Effector memory CD4-positive, alpha-beta T cell (primary cell): ENCODE data around the gene DNTT.

ENCODE experiments used
- DNase-seq, 3 donors: peaks; one replicate each; pipeline ENCODE4 v3.0.0-alpha.2; 2020
- H3K27ac ChIP-seq: 2 replicates; pipeline ENCODE4 v1.7.0; 2013; ENCODE audit warnings: mild to moderate bottlenecking, low read length, moderate library complexity; ENCODE audit not compliant: insufficient read depth, poor library complexity, severe bottlenecking
- H3K27me3 ChIP-seq: replicated peaks from 2 replicates; pipeline ENCODE4 v1.7.0; 2013; ENCODE audit warnings: mild to moderate bottlenecking, low read length; ENCODE audit not compliant: insufficient read depth, control insufficient read depth, poor library complexity, severe bottlenecking
- H3K36me3 ChIP-seq: 2 replicates; pipeline ENCODE4 v1.7.0; 2013; ENCODE audit warnings: mild to moderate bottlenecking, low read length, moderate library complexity; ENCODE audit not compliant: control insufficient read depth, insufficient read depth
- H3K4me1 ChIP-seq: 2 replicates; pipeline ENCODE4 v1.7.0; 2013; ENCODE audit warnings: low read length, mild to moderate bottlenecking; ENCODE audit not compliant: control insufficient read depth, insufficient read depth, poor library complexity, severe bottlenecking
- H3K4me3 ChIP-seq: 2 replicates; pipeline ENCODE4 v1.7.0; 2013; ENCODE audit warnings: low read length, low read depth, mild to moderate bottlenecking; ENCODE audit not compliant: insufficient read depth, poor library complexity, severe bottlenecking
- H3K9me3 ChIP-seq: 2 replicates; pipeline ENCODE4 v1.7.0; 2013; ENCODE audit warnings: mild to moderate bottlenecking, low read length, moderate library complexity; ENCODE audit not compliant: control insufficient read depth

Gene DNTT

GRCh38 chr10:96322275-96322674 lies 18.0 kb downstream of the DNTT start:
- Histone ChIP-seq H3K36me3 (no peaks in the 10 kb centered on the region), H3K27ac (no peak overlapping the region), H3K9me3 (no peaks in the 10 kb centered on the region), H3K4me1 (no peaks in the 10 kb centered on the region), H3K27me3 (no peaks in the 10 kb centered on the region), H3K4me3 (no peak overlapping the region)
- DNase-seq, result no peak

GRCh38 chr10:96324447-96324846 lies 20.2 kb downstream of the DNTT start:
- Histone ChIP-seq H3K9me3 (no peaks in the 10 kb centered on the region), H3K27me3 (no peaks in the 10 kb centered on the region), H3K4me3 (no peak overlapping the region), H3K4me1 (no peaks in the 10 kb centered on the region), H3K27ac (no peak overlapping the region), H3K36me3 (no peaks in the 10 kb centered on the region)
- no peak for DNase-seq

DNA sequence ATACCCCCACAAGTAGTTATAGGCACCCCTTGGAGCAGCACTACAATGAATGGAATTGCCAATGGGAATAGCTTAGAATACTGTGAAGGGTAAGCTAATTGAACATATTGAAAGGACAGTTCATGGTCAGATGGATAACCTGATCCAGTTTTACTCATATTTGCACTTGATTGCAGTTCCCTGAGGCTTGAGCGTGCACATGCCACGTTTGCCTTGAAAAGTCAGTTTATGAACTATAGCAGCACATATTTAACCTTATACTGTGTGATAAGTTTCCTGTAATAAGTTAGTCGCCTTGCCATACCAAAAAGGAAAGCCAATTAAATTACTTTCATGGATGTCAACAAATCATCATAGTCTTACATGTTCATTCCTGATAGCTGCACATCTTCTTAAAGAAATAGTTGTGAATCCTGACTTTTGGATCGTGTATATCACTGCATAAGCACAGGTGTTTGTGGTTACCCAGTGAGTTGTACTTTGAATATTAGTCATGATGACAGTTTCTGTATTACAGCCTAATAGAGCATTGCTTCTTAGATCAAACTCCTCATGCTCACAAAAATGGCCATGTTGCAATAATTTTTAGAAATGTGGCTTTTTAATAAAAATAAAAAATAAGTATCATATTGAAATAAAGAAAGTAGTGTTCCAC lies 21.6 kb downstream of the DNTT start:
- H3K4me1 ChIP-seq, result no peaks in the 10 kb centered on the region
- H3K4me3 ChIP-seq, result no peak overlapping the region
- H3K9me3 ChIP-seq, result no peaks in the 10 kb centered on the region
- H3K27ac ChIP-seq, result no peak overlapping the region
- H3K36me3 ChIP-seq, result no peaks in the 10 kb centered on the region
- H3K27me3 ChIP-seq, result no peaks in the 10 kb centered on the region
- no peak for DNase-seq

GRCh38 chr10:96327462-96327861 lies 23.2 kb downstream of the DNTT start:
- Histone ChIP-seq H3K27ac (no peak overlapping the region), H3K27me3 (no peaks in the 10 kb centered on the region), H3K9me3 (no peaks in the 10 kb centered on the region)

GRCh38 chr10:96333101-96333500 lies 28.9 kb downstream of the DNTT start:
- Histone ChIP-seq H3K36me3 (no peaks in the 10 kb centered on the region), H3K27ac (no peak overlapping the region), H3K27me3 (peaks cover 4% of the 10 kb centered on the region), H3K9me3 (no peaks in the 10 kb centered on the region), H3K4me1 (no peaks in the 10 kb centered on the region), H3K4me3 (no peak overlapping the region)
- no peak for DNase-seq

More at GRCh38 chr10:96327462-96327861, 23.2 kb downstream of the DNTT start:
- Histone ChIP-seq H3K4me1 (no peaks in the 10 kb centered on the region), H3K36me3 (no peaks in the 10 kb centered on the region), H3K4me3 (no peak overlapping the region)
- DNase-seq, result no peak

DNA sequence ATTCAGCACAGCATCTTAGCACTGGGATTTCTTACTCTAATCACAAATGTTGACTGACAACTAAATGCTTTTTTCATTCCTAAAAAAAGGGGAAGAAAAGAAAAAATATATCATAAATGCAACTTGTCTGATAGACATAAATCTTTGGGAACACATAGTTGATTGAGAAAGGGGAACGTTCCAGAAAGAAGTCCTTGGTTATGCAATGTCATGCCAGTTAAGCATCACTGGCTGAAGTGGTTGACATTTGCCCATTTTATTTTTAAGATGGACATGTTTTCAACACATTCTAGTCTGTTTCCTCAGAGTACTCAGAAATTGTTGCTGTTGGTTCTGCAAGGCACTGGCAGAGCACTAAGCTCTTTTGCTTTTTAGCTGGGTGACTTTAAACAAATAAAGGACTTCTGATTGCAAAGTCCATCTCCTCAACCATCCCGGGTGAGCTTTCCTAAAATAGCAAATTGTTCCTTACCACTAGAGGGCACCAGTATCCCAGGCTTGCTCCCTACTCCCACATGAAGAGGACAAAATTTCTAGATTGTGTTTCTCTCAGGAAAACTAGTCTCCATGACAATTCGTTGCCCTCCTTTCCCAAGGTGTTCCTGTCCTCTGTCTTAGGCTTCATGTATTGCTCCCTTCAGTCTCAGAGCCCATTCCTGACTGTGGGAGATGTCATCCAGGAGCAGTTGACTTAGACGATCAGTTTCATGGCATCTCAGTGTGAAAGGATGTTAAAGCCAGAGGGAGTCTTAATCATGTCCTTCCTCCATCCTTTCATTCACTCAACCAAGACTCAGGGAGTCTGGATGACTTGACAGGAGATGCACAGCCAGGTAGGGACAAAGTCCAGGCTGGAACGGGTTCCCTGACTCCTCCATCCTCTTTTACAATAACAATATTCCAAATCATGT lies 30.6 kb downstream of the DNTT start:
- Histone ChIP-seq H3K9me3 (no peaks in the 10 kb centered on the region), H3K4me1 (no peaks in the 10 kb centered on the region), H3K27me3 (peaks cover 4% of the 10 kb centered on the region), H3K4me3 (no peak overlapping the region), H3K36me3 (no peaks in the 10 kb centered on the region), H3K27ac (no peak overlapping the region)
- no peak for DNase-seq

DNA sequence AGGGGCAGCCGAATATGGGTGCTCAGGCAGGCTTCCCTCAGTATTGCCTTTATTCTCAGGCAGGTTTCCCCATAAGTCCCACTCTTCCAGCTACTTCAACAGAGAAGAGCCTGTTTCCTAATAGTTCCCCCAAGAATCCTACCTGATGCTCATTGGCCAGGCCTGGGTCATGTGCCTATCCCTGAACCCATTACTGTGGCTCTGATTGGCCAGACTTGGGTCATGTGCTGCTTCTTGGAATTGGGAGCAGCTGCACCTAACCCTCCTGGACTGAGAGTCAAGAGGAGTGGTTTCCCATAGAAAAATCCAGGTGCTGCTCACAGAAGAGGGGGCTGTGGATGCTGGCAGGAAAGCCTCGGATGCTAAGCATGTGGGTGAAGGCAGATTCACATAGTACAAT lies 32.9 kb downstream of the DNTT start:
- peaks cover 4% of the 10 kb centered on the region for H3K27me3 ChIP-seq
- H3K4me1 ChIP-seq, result no peaks in the 10 kb centered on the region
- H3K27ac ChIP-seq, result no peak overlapping the region
- no peak overlapping the region for H3K4me3 ChIP-seq
- no peaks in the 10 kb centered on the region for H3K36me3 ChIP-seq
- no peak for DNase-seq
- no peaks in the 10 kb centered on the region for H3K9me3 ChIP-seq

DNA sequence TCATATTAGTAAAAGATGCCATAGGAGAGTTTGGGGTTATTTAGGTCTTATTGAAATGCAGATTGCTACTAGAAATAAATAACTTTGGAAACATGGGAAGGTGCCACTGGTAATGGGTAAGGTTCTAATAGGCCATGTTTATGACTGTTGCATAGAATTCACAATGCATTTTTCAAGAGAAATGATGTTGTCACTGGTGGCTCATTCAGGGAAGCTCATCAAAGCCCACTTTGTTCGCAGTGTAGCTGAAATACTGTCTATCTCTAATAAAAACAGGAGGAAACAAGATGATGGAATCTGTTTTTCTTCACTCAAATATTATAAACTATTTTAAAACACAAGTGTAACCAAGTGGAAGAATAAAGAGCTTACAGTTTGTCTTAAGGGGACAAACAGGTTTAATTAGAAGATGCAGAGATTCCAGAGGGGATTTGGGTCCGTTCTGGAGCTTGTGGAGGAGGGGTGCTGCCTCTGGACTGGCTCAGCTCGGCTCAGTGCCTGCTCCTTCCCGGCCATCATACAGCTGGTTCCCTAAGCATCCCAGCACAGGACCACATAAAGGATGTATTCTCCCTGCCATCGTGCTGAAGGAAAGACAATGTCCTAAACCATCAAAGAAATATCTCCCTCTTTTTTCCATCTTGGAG lies 34.2 kb downstream of the DNTT start:
- Histone ChIP-seq H3K27ac (no peak overlapping the region), H3K27me3 (peaks cover 4% of the 10 kb centered on the region), H3K36me3 (no peaks in the 10 kb centered on the region), H3K9me3 (no peaks in the 10 kb centered on the region), H3K4me1 (no peaks in the 10 kb centered on the region), H3K4me3 (no peak overlapping the region)
- DNase-seq, result no peak

- peaks cover under 1% of the 10 kb centered on the region for H3K27me3 ChIP-seq
- H3K36me3 ChIP-seq, result no peaks in the 10 kb centered on the region
- no peaks in the 10 kb centered on the region for H3K9me3 ChIP-seq
- no peak overlapping the region for H3K4me3 ChIP-seq
- DNase-seq, result no peak
- no peaks in the 10 kb centered on the region for H3K4me1 ChIP-seq
- H3K27ac ChIP-seq, result no peak overlapping the region
These were observed 35.1 kb downstream of the DNTT start for GRCh38 chr10:96339383-96339782.
